ENCODE results near the gene TRANK1. TPM values are rescaled to one million over a fixed set of nuclear protein-coding genes. Genes with fewer than 3 reads are reported as not detected.
"Not testable (repeated sequence)": the region's sequence is repeated elsewhere in the genome, so short reads cannot be mapped to it uniquely, and the experiment has no call there.

The TRANK1 gene
- total and polyA plus RNA-seq, 4 donors: 2.9 to 40.0 (median 10.2) TPM

- TF ChIP-seq ATF3 (IDR thresholded peaks at IDR 0.05): no peak
- no peak for TF ChIP-seq REST (IDR thresholded peaks at IDR 0.05)
- no peak for TF ChIP-seq FOXA1 (IDR thresholded peaks at IDR 0.05)
- no peak for TF ChIP-seq FOXA2 (IDR thresholded peaks at IDR 0.05)
- no peak for TF ChIP-seq JUND (IDR thresholded peaks at IDR 0.05)
- TF ChIP-seq CTCF (IDR thresholded peaks at IDR 0.05; ENCODE audit: low read depth, low read length, missing input control): no peak
- TF ChIP-seq YY1 (IDR thresholded peaks at IDR 0.05): no peak
- TF ChIP-seq HNF4A (conservative IDR thresholded peaks at IDR 0.05): no peak
- TF ChIP-seq RXRA (IDR thresholded peaks at IDR 0.05): no peak
- no peak for TF ChIP-seq HNF4G (IDR thresholded peaks at IDR 0.05)
- TF ChIP-seq TAF1 (conservative IDR thresholded peaks at IDR 0.05): no peak
- TF ChIP-seq ZBTB33 (IDR thresholded peaks at IDR 0.05): no peak
- TF ChIP-seq GABPA (IDR thresholded peaks at IDR 0.05 in 1 of 2, conservative IDR thresholded peaks at IDR 0.05 in 1 of 2): no peak
- no peak for TF ChIP-seq SP1 (IDR thresholded peaks at IDR 0.05)
- no peak for TF ChIP-seq NR2F2 (IDR thresholded peaks at IDR 0.05)
- Histone ChIP-seq H3K4me3 (ENCODE audit: low read depth in 1 of 3, low read length in 3 of 3) (no peak overlapping the region), H3K9me3 (ENCODE audit: control insufficient read depth in 4 of 4, low read length in 3 of 4) (no peaks in the 10 kb centered on the region), H3K36me3 (ENCODE audit: control insufficient read depth in 4 of 4, insufficient read depth in 3 of 4, low read depth in 1 of 4, low read length in 3 of 4) (no peaks in the 10 kb centered on the region), H3K9ac (ENCODE audit: low read depth in 1 of 2, low read length in 2 of 2) (no peak overlapping the region), H3K27ac (ENCODE audit: low read depth in 1 of 2, low read length in 2 of 2) (no peak overlapping the region), H3K27me3 (ENCODE audit: control insufficient read depth in 4 of 4, insufficient read depth in 4 of 4, low read length in 3 of 4) (no peaks in the 10 kb centered on the region), H3K4me1 (ENCODE audit: control insufficient read depth in 4 of 4, insufficient read depth in 4 of 4, low read length in 3 of 4) (no peaks in the 10 kb centered on the region)
- DNase-seq (ENCODE audit: low spot score): no peak
- WGBS: 86% methylated on average over 1 of the region's 1 CpG
Observed at GRCh38 chr3:36964331-36964730, 19.5 kb upstream of the TRANK1 start.

DNA sequence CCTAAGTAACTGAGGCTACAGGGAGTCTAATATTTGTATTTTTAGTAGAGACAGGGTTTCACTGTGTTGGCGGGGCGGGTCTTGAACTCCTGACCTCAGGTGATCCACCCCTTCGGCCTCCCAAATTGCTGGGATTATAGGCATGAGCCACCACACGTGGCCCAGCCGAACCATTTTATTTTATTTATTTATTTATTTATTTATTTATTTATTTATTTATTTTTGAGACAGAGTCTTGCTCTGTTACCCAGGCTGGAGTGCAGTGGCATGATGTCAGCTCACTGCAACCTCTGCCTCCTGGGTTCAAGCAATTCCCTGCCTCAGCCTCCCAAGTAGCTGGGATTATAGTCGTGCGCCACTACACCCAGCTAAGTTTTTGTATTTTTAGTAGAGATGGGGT is 18.2 kb upstream of the TRANK1 start:
- H3K9ac ChIP-seq (ENCODE audit: low read depth in 1 of 2, low read length in 2 of 2); DNase-seq (ENCODE audit: low spot score); H3K4me1 ChIP-seq (ENCODE audit: control insufficient read depth in 4 of 4, insufficient read depth in 4 of 4, low read length in 3 of 4); H3K27me3 ChIP-seq (ENCODE audit: control insufficient read depth in 4 of 4, insufficient read depth in 4 of 4, low read length in 3 of 4); H3K9me3 ChIP-seq (ENCODE audit: control insufficient read depth in 4 of 4, low read length in 3 of 4); H3K4me3 ChIP-seq (ENCODE audit: low read depth in 1 of 3, low read length in 3 of 3); H3K27ac ChIP-seq (ENCODE audit: low read depth in 1 of 2, low read length in 2 of 2); H3K36me3 ChIP-seq (ENCODE audit: control insufficient read depth in 4 of 4, insufficient read depth in 3 of 4, low read depth in 1 of 4, low read length in 3 of 4): not testable (repeated sequence)
- 98% methylated on average over 7 of the region's 7 CpGs for WGBS
